Caco-2 (cell line): ENCODE results near the gene PRKCQ. TPM values are rescaled to one million over a fixed set of nuclear protein-coding genes. Genes with fewer than 3 reads are reported as not detected.

Experiments
- BruUV-seq: library from RNA; stranded (reverse); fragments of 400-500 nt; replicated peaks from 2 replicates; lab custom pipeline; 2021; lab: Mats Ljungman, UMichigan
- CTCF ChIA-PET: fragments of 300-600 bp; sonication (Branson Sonifier 250); formaldehyde crosslinking; loops from one replicate; lab custom pipeline; 2022; ENCODE audit warnings: antibody characterized with exemption; lab: Charles Lee
- POLR2A ChIA-PET: fragments of 300-600 bp; sonication (Branson Sonifier 250); formaldehyde crosslinking; loops from one replicate; lab custom pipeline; 2022; ENCODE audit warnings: antibody characterized with exemption; lab: Charles Lee
- DNase-seq, 2 experiments: peaks; one replicate each; pipeline versions ENCODE4 v3.0.0 to v3.0.0-alpha.2; 2020 to 2022
- H3K27me3 ChIP-seq: replicated peaks from 2 replicates; pipeline ENCODE4 v1.6.0; 2011; ENCODE audit warnings: low read length; ENCODE audit not compliant: control insufficient read depth, insufficient read depth
- H3K36me3 ChIP-seq: 2 replicates; pipeline ENCODE4 v1.5.1; 2011; ENCODE audit warnings: low read length; ENCODE audit not compliant: control insufficient read depth, insufficient read depth
- H3K4me1 ChIP-seq: fragments of 250-450 bp; sonication (Bioruptor Pico); 2 replicates; pipeline ENCODE4 v1.5.1; 2020; ENCODE audit warnings: mild to moderate bottlenecking
- H3K4me3 ChIP-seq: 2 replicates; pipeline ENCODE4 v1.5.1; 2011; ENCODE audit warnings: low read depth, mild to moderate bottlenecking, control low read depth, low read length
- H3K9me3 ChIP-seq: fragments of 250-450 bp; sonication (Bioruptor Pico); 2 replicates; pipeline ENCODE4 v1.5.1; 2020; ENCODE audit warnings: mild to moderate bottlenecking, moderate library complexity
- H3K27ac Mint-ChIP-seq: one replicate; pipeline ENCODE4 v1.8.0; 2022; ENCODE audit warnings: mixed read lengths; ENCODE audit not compliant: unreplicated experiment
- H3K27me3 Mint-ChIP-seq: one replicate; pipeline ENCODE4 v1.8.0; 2022; ENCODE audit warnings: mixed read lengths; ENCODE audit not compliant: insufficient read depth, unreplicated experiment
- H3K36me3 Mint-ChIP-seq: one replicate; pipeline ENCODE4 v1.8.0; 2022; ENCODE audit warnings: mild to moderate bottlenecking, mixed read lengths; ENCODE audit not compliant: insufficient read depth, unreplicated experiment
- H3K4me1 Mint-ChIP-seq: one replicate; pipeline ENCODE4 v1.8.0; 2022; ENCODE audit warnings: low read depth, mixed read lengths; ENCODE audit not compliant: unreplicated experiment
- H3K4me3 Mint-ChIP-seq: one replicate; pipeline ENCODE4 v1.8.0; 2022; ENCODE audit warnings: mild to moderate bottlenecking, moderate library complexity, mixed read lengths; ENCODE audit not compliant: unreplicated experiment
- H3K9me3 Mint-ChIP-seq: one replicate; pipeline ENCODE4 v1.8.0; 2022; ENCODE audit warnings: mixed read lengths; ENCODE audit not compliant: unreplicated experiment
- intact Hi-C: fragments of 100-400 bp; cut with micrococcal nuclease; formaldehyde crosslinking; loops from one replicate; pipeline ENCODE4 v1.10.0; 2022; ENCODE audit not compliant: unreplicated experiment
- total RNA-seq: library from RNA; stranded (reverse); gene quantifications from 2 replicates; pipeline ENCODE4 v1.2.3, GENCODE V29; 2022
- TF ChIP-seq, protein P1 (sequence below), 2 experiments: fragments of 200-600 bp in 1 of 2; IDR thresholded peaks; 1 replicate in 1 of 2; 2 replicates in 1 of 2; pipeline versions ENCODE4 v1.5.1 to v1.8.0; 2011 to 2022; ENCODE audit warnings: antibody characterized with exemption in 1 of 2, control low read depth in 1 of 2, inconsistent platforms in 1 of 2, low read depth in 1 of 2, low read length in 1 of 2, mild to moderate bottlenecking in 1 of 2, moderate library complexity in 1 of 2; ENCODE audit not compliant: insufficient read depth in 1 of 2, severe bottlenecking in 1 of 2, unreplicated experiment in 1 of 2

Gene PRKCQ
- total RNA-seq, 1 experiment from 2014 or later = 2.4 TPM

DNA sequence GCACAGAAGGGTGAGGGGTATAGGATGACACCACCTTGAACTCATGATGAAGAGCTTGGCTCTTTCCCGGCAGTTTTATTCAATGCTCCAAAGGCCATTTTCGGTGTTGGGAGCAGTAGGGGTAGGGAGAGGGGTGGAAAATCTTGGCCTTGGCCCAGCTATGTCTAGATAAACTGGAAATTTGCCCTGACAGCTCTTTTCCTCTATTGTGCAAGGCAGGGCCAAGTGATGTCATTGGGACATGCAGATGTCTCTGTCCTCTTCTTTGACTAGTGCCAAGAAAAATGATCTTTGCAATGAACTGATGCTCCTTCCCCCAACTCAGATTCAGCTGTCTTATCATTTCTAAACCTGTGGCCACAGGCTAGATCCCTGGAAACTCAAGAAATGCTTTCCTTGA is 27.7 kb upstream of the PRKCQ start:
- intact Hi-C loops = no loop called here
- Histone ChIP-seq H3K4me1 (no peaks in the 10 kb centered on the region), H3K27me3 (no peaks in the 10 kb centered on the region)

DNA sequence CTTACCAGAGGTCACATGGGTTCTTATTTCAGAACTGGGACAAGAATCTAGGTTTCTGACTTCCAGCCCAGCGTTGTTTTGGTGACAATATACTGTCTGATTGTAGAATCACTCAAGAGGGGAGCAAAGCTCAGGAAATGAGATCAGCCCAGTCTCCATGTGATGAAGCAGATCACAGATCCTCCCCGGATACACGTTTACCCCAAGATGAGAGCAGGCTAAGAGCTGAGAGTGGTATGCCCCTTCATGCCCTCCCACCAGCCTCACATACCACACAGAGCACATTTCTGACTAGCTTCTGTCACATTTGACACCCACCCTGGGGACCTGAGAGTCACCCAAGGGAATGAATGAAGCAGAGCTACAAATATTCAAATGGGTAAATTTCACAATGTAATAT is 27.1 kb upstream of the PRKCQ start:
- no peak overlapping the region for H3K4me3 Mint-ChIP-seq
- H3K4me1 ChIP-seq = no peaks in the 10 kb centered on the region
- no peaks in the 10 kb centered on the region for H3K36me3 Mint-ChIP-seq
- ChIA-PET POLR2A (no interaction called here), CTCF (no interaction called here)
- intact Hi-C loops = no loop called here
- peaks cover 28% of the 10 kb centered on the region for H3K27me3 Mint-ChIP-seq
- DNase-seq = no peak
- H3K9me3 ChIP-seq = no peaks in the 10 kb centered on the region
- TF ChIP-seq, protein P1, sequence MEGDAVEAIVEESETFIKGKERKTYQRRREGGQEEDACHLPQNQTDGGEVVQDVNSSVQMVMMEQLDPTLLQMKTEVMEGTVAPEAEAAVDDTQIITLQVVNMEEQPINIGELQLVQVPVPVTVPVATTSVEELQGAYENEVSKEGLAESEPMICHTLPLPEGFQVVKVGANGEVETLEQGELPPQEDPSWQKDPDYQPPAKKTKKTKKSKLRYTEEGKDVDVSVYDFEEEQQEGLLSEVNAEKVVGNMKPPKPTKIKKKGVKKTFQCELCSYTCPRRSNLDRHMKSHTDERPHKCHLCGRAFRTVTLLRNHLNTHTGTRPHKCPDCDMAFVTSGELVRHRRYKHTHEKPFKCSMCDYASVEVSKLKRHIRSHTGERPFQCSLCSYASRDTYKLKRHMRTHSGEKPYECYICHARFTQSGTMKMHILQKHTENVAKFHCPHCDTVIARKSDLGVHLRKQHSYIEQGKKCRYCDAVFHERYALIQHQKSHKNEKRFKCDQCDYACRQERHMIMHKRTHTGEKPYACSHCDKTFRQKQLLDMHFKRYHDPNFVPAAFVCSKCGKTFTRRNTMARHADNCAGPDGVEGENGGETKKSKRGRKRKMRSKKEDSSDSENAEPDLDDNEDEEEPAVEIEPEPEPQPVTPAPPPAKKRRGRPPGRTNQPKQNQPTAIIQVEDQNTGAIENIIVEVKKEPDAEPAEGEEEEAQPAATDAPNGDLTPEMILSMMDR (IDR thresholded peaks at IDR 0.05; ENCODE audit: insufficient read depth in 1 of 2, low read depth in 1 of 2, low read length in 1 of 2, severe bottlenecking in 1 of 2, unreplicated experiment in 1 of 2) = no peak
- H3K36me3 ChIP-seq = no peaks in the 10 kb centered on the region
- no peaks in the 10 kb centered on the region for H3K4me1 Mint-ChIP-seq
- no peaks in the 10 kb centered on the region for H3K9me3 Mint-ChIP-seq
- no peaks in the 10 kb centered on the region for H3K27me3 ChIP-seq
- BruUV-seq = no TSS peak
- H3K27ac Mint-ChIP-seq = no peak overlapping the region
- H3K4me3 ChIP-seq = no peak overlapping the region

More for the DNA sequence above, 27.7 kb upstream of the PRKCQ start:
- Histone ChIP-seq H3K4me3 (no peak overlapping the region), H3K36me3 (no peaks in the 10 kb centered on the region), H3K9me3 (no peaks in the 10 kb centered on the region)
- no peak for DNase-seq
- Mint-ChIP-seq H3K9me3 (no peaks in the 10 kb centered on the region), H3K4me3 (no peak overlapping the region), H3K4me1 (no peaks in the 10 kb centered on the region), H3K27me3 (peaks cover 28% of the 10 kb centered on the region), H3K36me3 (no peaks in the 10 kb centered on the region), H3K27ac (no peak overlapping the region)
- CTCF ChIA-PET = no interaction called here
- no TSS peak for BruUV-seq
- POLR2A ChIA-PET = no interaction called here
- TF ChIP-seq, protein P1 (IDR thresholded peaks at IDR 0.05; ENCODE audit: insufficient read depth in 1 of 2, low read depth in 1 of 2, low read length in 1 of 2, severe bottlenecking in 1 of 2, unreplicated experiment in 1 of 2) = no peak

DNA sequence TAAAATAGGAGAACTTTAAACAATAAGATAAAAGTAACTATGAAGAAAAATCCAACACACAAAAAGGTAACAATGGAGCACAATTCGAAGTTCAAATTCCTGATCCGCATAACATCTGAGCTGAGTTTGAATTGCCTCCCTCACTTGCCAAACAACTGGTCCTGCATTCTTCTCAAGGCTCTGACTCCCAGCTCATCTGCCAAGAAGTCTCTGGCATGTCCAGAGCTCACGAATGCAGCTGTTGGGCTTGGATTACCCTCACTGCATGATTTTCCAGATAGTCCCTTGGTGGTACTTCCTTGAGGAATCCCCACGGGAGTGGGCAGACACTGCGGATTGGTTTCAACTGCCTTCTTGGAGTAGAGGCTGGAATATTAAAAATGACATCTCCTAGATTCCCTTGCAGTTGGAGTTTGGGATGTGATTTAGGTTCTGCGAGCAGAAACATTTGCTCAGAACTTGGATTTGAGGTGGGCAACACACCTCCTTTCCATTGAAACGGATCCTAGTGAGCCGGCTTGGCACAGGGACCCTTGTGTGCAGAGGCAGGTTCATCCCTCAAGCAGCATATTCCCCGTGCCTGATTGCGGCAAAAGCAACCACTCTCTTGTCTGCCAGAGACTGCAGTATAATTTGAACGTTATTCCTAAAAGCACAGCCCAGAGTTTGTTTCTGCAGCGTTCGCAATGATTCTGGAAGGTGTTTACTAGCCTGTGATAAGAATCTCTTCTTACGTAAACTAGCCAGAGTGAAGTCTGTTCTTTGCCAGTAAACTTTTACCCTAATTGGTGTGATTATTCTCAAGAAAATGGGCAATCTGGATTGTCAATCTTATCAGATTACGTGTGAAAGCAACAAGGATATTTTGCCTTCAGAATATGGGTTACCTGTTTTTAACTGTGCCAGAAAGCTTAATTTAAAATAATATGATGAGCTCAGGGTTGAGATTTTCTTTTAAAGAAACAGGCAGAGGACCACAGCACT is 23.4 kb upstream of the PRKCQ start:
- no TSS peak for BruUV-seq
- Histone ChIP-seq H3K36me3 (no peaks in the 10 kb centered on the region), H3K4me1 (no peaks in the 10 kb centered on the region), H3K4me3 (no peak overlapping the region), H3K9me3 (no peaks in the 10 kb centered on the region), H3K27me3 (no peaks in the 10 kb centered on the region)
- peaks cover 27% of the 10 kb centered on the region for H3K27me3 Mint-ChIP-seq
- H3K4me1 Mint-ChIP-seq = no peaks in the 10 kb centered on the region
- no peak for DNase-seq
- intact Hi-C loops = no loop called here
- ChIA-PET CTCF (no interaction called here), POLR2A (no interaction called here)
- TF ChIP-seq, protein P1 (IDR thresholded peaks at IDR 0.05; ENCODE audit: insufficient read depth in 1 of 2, low read depth in 1 of 2, low read length in 1 of 2, severe bottlenecking in 1 of 2, unreplicated experiment in 1 of 2) = no peak
- H3K9me3 Mint-ChIP-seq = no peaks in the 10 kb centered on the region
- H3K36me3 Mint-ChIP-seq = no peaks in the 10 kb centered on the region
- H3K4me3 Mint-ChIP-seq = no peak overlapping the region
- H3K27ac Mint-ChIP-seq = no peak overlapping the region
